Measurements from ENCODE around the gene EFEMP2. TPM values are rescaled to one million over a fixed set of nuclear protein-coding genes. Genes with fewer than 3 reads are reported as not detected.

The EFEMP2 gene
- total RNA-seq (2022; extraction: Qiagen RNA extraction; ENCODE audit: low read depth), result 0.64 to 1.2 TPM (median 1.1 TPM) in 5 replicates

GRCh38 chr11:65872586-65873317, at the start of gene EFEMP2:
TSS of gene EFEMP2 (minus strand) at chr11:65872800. CDS start at chr11:65872354, 446 bp downstream.

GRCh38 chr11:65919141-65919572, 46.6 kb upstream of the EFEMP2 start, which contains the start of gene DRAP1:
TSS of gene DRAP1 (plus strand) at chr11:65919426. CDS start at chr11:65919502, 76 bp downstream.

DNA sequence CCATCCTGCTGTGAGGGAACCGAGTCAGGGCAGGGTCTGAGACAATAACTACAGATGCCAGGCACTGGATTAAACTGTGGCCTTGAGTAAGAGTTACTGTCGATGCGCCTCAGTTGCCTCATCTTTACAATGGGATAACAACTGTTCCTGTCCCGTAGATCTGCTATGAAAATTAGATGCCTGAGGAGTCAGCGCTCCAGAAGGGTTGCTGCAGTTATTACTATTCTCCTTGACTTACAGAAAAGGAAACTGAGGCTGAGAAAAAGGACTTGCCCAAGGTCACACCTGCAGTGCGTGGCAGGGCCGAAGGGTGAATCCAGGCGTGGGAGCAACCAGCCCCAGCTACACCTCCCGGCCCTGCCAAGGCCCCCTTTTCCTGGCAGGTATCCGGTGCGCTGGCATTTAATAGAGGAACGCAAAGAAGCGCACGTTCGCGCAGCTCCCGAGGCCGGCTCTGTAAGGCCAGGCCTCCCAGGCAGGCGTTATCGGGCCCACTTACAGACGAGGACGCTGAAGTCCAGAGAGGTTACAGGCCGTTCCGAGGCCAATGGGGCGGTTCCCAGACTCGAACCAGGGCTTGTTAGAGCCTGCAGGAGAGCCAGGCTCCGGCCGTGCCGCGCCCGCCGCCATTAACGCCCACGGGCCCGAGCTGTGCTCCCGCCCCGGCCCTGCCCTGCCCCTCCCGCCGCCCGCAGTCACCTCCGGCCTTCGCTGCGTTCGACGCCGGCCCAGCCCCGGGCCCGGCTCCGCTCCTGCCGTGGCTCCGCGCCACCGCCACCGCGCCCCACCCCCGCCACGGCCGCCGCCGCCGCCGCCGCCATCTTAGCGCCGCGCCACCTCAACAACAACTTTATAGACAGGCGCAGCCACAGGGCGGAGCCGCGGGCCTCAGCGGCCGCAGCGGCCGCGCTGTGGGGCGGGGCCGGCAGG, 45.9 kb upstream of the EFEMP2 start, which contains the start of gene C11orf68:
TSS of gene C11orf68 (minus strand) at position 852 of the 930 bp plus-strand sequence. CDS start at position 821, 31 bp downstream.

DNA sequence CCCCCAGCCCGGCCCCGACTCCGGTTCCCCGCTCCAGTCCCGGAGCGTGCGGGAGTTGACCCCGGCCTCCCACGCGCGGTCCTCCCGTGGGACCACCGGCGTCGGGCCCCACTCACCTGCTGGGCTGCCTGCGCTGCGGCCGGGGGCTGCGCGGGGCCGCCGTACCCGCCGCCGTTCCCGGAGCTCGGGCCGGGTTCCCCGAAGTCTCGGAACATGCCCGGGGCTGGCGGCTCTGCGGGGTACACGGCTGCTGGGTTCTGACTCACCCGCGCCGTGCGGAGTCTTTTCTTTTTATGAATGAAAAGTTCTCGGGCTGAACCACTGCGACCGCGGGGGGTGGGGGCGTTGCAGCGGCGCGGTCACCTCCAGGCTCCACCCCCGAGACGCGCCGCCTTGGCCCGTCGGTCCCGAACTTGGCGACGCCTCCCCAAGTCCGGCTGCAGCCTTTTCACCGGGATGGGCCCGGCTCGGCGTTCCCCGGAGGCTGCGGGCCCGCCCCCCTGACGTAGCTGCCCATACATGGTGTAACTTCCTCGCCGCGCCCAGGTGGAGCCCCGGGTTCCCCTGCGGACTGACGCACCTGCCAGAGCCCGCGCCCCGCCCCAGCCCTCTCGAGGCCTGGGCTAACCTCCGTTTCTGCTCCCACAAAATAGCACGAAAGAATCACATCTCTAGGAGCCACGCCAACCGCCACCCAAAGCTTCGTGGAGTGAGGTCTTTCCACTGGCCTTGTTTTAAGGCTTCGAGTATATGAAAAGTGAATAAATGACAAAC, 27.7 kb upstream of the EFEMP2 start, which contains the start of gene FOSL1:
TSS of gene FOSL1 (minus strand) at position 264 of the 774 bp plus-strand sequence. CDS start at position 215, 49 bp downstream.

GRCh38 chr11:65890324-65891218, 18.0 kb upstream of the EFEMP2 start, which contains the start of gene CCDC85B:
TSS of gene CCDC85B (plus strand) at chr11:65890673. CDS start at chr11:65890784, 111 bp downstream.

DNA sequence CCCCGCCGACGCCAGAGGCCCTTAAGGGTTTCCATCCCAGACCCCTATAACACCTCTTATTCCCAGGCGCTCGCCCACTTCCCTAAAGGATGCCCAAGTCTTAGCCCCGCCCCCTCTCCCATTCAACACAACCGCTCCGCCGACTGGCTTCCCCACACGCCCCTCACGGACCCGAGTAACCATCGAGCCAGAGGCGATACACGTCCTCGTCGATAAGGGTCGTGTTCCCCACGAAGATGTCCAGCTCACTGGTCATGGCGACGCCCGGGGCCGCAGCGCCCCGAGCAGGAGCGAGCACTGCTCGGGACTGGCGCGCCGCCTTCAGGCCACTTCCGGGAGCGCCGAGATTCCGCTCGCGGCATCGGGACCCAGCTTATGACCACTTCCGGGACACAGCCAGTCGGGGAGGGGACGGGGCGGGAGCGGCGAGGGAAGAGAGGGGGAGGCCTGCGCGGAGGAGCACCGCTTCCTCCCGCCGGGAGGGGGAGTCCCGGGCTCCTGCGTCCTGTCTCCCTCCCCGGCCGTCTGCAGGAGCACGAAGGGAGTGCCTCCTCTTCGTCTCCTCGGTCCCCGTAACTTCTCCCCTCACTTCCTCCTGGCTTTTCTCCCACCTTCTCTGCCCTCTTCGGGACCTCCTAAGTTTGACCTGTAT, 15.7 kb upstream of the EFEMP2 start, which contains the start of gene FIBP:
TSS of gene FIBP (minus strand) at position 309 of the 652 bp plus-strand sequence. CDS start at position 256, 53 bp downstream.

GRCh38 chr11:65879617-65880016, 7.0 kb upstream of the EFEMP2 start, which contains the start of gene CTSW:
TSS of gene CTSW (plus strand) at chr11:65879837. CDS start at chr11:65879855, 18 bp downstream.

DNA sequence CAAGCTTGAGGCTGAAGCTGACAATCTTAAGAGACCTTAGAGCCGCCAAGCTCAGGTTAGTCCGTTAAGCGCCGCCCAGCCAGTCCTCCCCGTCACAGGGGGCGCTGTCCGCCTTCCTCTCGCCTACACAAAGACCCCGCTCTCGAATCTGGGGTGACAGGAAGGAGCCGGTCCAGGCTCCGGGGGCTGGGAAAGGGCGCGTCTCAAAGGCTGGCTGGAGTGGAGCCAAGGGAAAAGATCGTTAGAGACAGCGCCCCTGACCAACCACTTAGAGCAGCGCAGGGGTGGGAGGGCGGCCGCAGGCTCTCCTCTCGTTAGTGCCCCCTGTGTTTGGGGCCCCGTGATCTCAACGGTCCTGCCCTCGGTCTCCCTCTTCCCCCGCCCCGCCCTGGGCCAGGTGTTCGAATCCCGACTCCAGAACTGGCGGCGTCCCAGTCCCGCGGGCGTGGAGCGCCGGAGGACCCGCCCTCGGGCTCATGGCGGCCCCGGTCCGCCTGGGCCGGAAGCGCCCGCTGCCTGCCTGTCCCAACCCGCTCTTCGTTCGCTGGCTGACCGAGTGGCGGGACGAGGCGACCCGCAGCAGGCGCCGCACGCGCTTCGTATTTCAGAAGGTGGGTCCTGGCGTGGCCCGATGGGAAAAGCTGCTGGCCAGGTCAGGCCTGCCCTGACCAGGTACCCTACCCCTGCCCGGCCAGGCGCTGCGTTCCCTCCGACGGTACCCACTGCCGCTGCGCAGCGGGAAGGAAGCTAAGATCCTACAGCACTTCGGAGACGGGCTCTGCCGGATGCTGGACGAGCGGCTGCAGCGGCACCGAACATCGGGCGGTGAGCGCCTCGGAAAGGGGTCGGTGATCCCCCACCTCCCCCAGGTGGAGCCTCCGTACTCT, 12.1 kb downstream of the EFEMP2 start, which contains the start of gene MUS81:
TSS of gene MUS81 (plus strand) at position 156 of the 887 bp plus-strand sequence. CDS start at position 477, 321 bp downstream.

DNA sequence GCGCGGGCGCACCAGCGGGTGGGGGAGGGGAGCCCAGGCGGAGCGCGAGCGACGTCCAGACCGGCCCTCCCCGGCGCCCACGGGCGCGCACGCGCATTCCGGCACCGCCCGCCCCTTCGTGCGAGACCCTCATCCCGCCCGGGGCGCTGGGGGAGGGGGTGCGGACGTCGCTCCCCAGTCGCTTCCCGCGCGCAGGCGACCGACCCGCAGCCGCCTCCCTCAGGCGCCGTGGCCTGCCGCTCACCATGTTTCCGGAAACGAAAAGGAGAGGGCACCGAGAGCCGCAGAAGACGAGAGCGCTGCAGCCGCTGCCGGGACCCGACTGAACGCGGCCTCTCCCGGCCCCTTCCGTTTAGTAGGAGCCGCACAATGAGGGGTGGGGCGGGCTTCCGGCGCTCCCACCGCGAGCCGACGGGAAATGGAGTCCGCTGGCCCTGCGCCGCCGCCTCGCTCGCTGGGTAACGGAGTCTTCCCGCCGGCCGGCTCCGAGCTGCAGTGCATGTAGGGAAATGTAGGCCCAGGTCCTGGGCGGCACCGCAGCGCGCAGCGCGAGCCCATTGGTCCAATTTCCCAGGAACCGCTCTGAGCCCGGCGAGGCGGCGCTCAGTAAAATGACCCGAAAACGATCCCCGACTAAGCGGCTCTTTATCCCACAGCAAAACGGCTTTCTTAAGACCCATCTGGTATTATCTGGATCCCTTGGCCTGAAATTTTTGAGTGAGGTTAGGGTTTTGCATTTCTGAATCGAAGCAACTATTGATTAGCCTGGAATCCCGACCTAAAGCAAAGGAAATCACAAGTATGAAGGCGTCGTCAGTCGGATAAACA, 14.5 kb downstream of the EFEMP2 start, which contains the start of gene CFL1:
TSS of gene CFL1 (minus strand) at position 328 of the 828 bp plus-strand sequence. CDS start at position 247, 81 bp downstream.

GRCh38 chr11:65833297-65834030, 39.1 kb downstream of the EFEMP2 start, which contains the start of gene SNX32:
TSS of gene SNX32 (plus strand) at chr11:65833963. CDS start at chr11:65834066, 103 bp downstream.

Other genes starting within 250 kb of the EFEMP2 start
- 12.7 to 19.1 TPM (median 17.6 TPM) in 5 replicates for gene SIPA1, start 234.7 kb downstream of the EFEMP2 start, total RNA-seq (2022; extraction: Qiagen RNA extraction; ENCODE audit: low read depth)
- 62.9 to 74.7 TPM (median 72.1 TPM) in 5 replicates for gene RELA, start 209.9 kb downstream of the EFEMP2 start, total RNA-seq (2022; extraction: Qiagen RNA extraction; ENCODE audit: low read depth)
- gene KAT5, start 160.5 kb downstream of the EFEMP2 start, total RNA-seq (2022; extraction: Qiagen RNA extraction; ENCODE audit: low read depth), result 40.6 to 53.9 TPM (median 50.3 TPM) in 5 replicates
- gene RNASEH2C, start 152.0 kb downstream of the EFEMP2 start, total RNA-seq (2022; extraction: Qiagen RNA extraction; ENCODE audit: low read depth), result 39.2 to 49.6 TPM (median 47.9 TPM) in 5 replicates
- 8.5 to 12.1 TPM (median 10.7 TPM) in 5 replicates for gene AP5B1, start 91.8 kb downstream of the EFEMP2 start, total RNA-seq (2022; extraction: Qiagen RNA extraction; ENCODE audit: low read depth)
- gene OVOL1, start 85.7 kb downstream of the EFEMP2 start, total RNA-seq (2022; extraction: Qiagen RNA extraction; ENCODE audit: low read depth), result 0.05 to 0.09 TPM (median 0.08 TPM) in 3 of 5 replicates, not detected in the others
- 0.05 to 0.08 TPM (median 0.07 TPM) in 3 of 5 replicates, not detected in the others for gene SNX32, start 38.8 kb downstream of the EFEMP2 start, total RNA-seq (2022; extraction: Qiagen RNA extraction; ENCODE audit: low read depth)
- gene CFL1, start 14.6 kb downstream of the EFEMP2 start, total RNA-seq (2022; extraction: Qiagen RNA extraction; ENCODE audit: low read depth), result 1,820 to 2,323 TPM (median 2,200 TPM) in 5 replicates
- gene MUS81, start 12.4 kb downstream of the EFEMP2 start, total RNA-seq (2022; extraction: Qiagen RNA extraction; ENCODE audit: low read depth), result 20.1 to 33.6 TPM (median 29.6 TPM) in 5 replicates
- gene CTSW, start 7.0 kb upstream of the EFEMP2 start, total RNA-seq (2022; extraction: Qiagen RNA extraction; ENCODE audit: low read depth), result 0.09 to 0.10 TPM in 2 of 5 replicates, not detected in the others
- gene FIBP, start 15.7 kb upstream of the EFEMP2 start, total RNA-seq (2022; extraction: Qiagen RNA extraction; ENCODE audit: low read depth), result 73.7 to 85.9 TPM (median 84.2 TPM) in 5 replicates
- gene CCDC85B, start 17.9 kb upstream of the EFEMP2 start, total RNA-seq (2022; extraction: Qiagen RNA extraction; ENCODE audit: low read depth), result 30.0 to 43.4 TPM (median 41.9 TPM) in 5 replicates
- gene FOSL1, start 27.6 kb upstream of the EFEMP2 start, total RNA-seq (2022; extraction: Qiagen RNA extraction; ENCODE audit: low read depth), result 125 to 190 TPM (median 143 TPM) in 5 replicates
- gene C11orf68, start 46.3 kb upstream of the EFEMP2 start, total RNA-seq (2022; extraction: Qiagen RNA extraction; ENCODE audit: low read depth), result 32.7 to 44.7 TPM (median 43.0 TPM) in 5 replicates
- gene DRAP1, start 46.6 kb upstream of the EFEMP2 start, total RNA-seq (2022; extraction: Qiagen RNA extraction; ENCODE audit: low read depth), result 183 to 254 TPM (median 197 TPM) in 5 replicates
- not detected in 5 replicates for gene TSGA10IP, start 72.7 kb upstream of the EFEMP2 start, total RNA-seq (2022; extraction: Qiagen RNA extraction; ENCODE audit: low read depth)
- gene SART1, start 88.9 kb upstream of the EFEMP2 start, total RNA-seq (2022; extraction: Qiagen RNA extraction; ENCODE audit: low read depth), result 47.0 to 61.7 TPM (median 60.4 TPM) in 5 replicates
- 37.7 to 47.7 TPM (median 40.1 TPM) in 5 replicates for gene EIF1AD, start 129.4 kb upstream of the EFEMP2 start, total RNA-seq (2022; extraction: Qiagen RNA extraction; ENCODE audit: low read depth)
- 358 to 512 TPM (median 465 TPM) in 5 replicates for gene BANF1, start 129.7 kb upstream of the EFEMP2 start, total RNA-seq (2022; extraction: Qiagen RNA extraction; ENCODE audit: low read depth)
- not detected in 5 replicates for gene CST6, start 139.2 kb upstream of the EFEMP2 start, total RNA-seq (2022; extraction: Qiagen RNA extraction; ENCODE audit: low read depth)
- gene CATSPER1, start 153.7 kb upstream of the EFEMP2 start, total RNA-seq (2022; extraction: Qiagen RNA extraction; ENCODE audit: low read depth), result 0.89 to 1.8 TPM (median 1.5 TPM) in 5 replicates
- not detected in 5 replicates for gene GAL3ST3, start 176.4 kb upstream of the EFEMP2 start, total RNA-seq (2022; extraction: Qiagen RNA extraction; ENCODE audit: low read depth)
- 167 to 176 TPM (median 170 TPM) in 5 replicates for gene SF3B2, start 179.6 kb upstream of the EFEMP2 start, total RNA-seq (2022; extraction: Qiagen RNA extraction; ENCODE audit: low read depth)
- 55.6 to 82.5 TPM (median 76.9 TPM) in 5 replicates for gene PACS1, start 197.5 kb upstream of the EFEMP2 start, total RNA-seq (2022; extraction: Qiagen RNA extraction; ENCODE audit: low read depth)

All from A549 treated with GW870086 at 1 μM for 4 hours (cell line).